RWPE2 (cell line): ENCODE results near the gene IGFLR1.

Experiments used
- ATAC-seq: fragments of 200-7000 bp; cut with Tn5 transposase; 3 replicates; pipeline ENCODE4 v1.9.1; 2021; ENCODE audit warnings: low read depth
- DNase-seq: peaks from one replicate; pipeline ENCODE4 v3.0.0-alpha.2; 2020; ENCODE audit warnings: low spot score
- H3K27ac ChIP-seq: fragments of 450-650 bp; 2 replicates; pipeline ENCODE4 v1.5.1; 2017; ENCODE audit warnings: mild to moderate bottlenecking; ENCODE audit not compliant: poor library complexity, severe bottlenecking
- H3K27me3 ChIP-seq: fragments of 250-450 bp; sonication (Bioruptor Pico); 2 replicates; pipeline ENCODE4 v1.5.1; 2021; ENCODE audit warnings: mild to moderate bottlenecking, moderate library complexity; ENCODE audit not compliant: insufficient read depth, poor library complexity, severe bottlenecking
- H3K36me3 ChIP-seq: fragments of 250-450 bp; sonication (Bioruptor Pico); 2 replicates; pipeline ENCODE4 v1.5.1; 2020; ENCODE audit warnings: low read depth, mild to moderate bottlenecking, moderate library complexity
- H3K4me1 ChIP-seq: fragments of 250-450 bp; sonication (Bioruptor Pico); 2 replicates; pipeline ENCODE4 v1.5.1; 2021; ENCODE audit warnings: mild to moderate bottlenecking, moderate library complexity; ENCODE audit not compliant: insufficient read depth, poor library complexity, severe bottlenecking
- H3K4me3 ChIP-seq: fragments of 250-450 bp; sonication (Bioruptor Pico); 2 replicates; pipeline ENCODE4 v1.5.1; 2021; ENCODE audit warnings: mild to moderate bottlenecking, moderate library complexity; ENCODE audit not compliant: severe bottlenecking
- H3K9me3 ChIP-seq: fragments of 250-450 bp; sonication (Bioruptor Pico); 2 replicates; pipeline ENCODE4 v1.5.1; 2021; ENCODE audit warnings: mild to moderate bottlenecking, moderate library complexity; ENCODE audit not compliant: severe bottlenecking
- CTCF ChIP-seq: fragments of 450-650 bp; IDR thresholded peaks from one replicate; pipeline ENCODE4 v1.5.1; 2017; ENCODE audit warnings: mild to moderate bottlenecking, moderate library complexity; ENCODE audit not compliant: poor library complexity, severe bottlenecking

The IGFLR1 gene

GRCh38 chr19:35785339-35785627, 43.0 kb upstream of the IGFLR1 start:
- Histone ChIP-seq H3K27ac (no peak overlapping the region), H3K9me3 (no peaks in the 10 kb centered on the region), H3K4me3 (no peak overlapping the region), H3K27me3 (no peaks in the 10 kb centered on the region), H3K36me3 (no peaks in the 10 kb centered on the region), H3K4me1 (no peaks in the 10 kb centered on the region)
- no peak for DNase-seq
- no peak for ATAC-seq
- no peak for TF ChIP-seq CTCF

GRCh38 chr19:35784503-35785338, 42.5 kb upstream of the IGFLR1 start:
- Histone ChIP-seq H3K27me3 (no peaks in the 10 kb centered on the region), H3K9me3 (no peaks in the 10 kb centered on the region), H3K36me3 (no peaks in the 10 kb centered on the region), H3K4me3 (no peak overlapping the region), H3K4me1 (no peaks in the 10 kb centered on the region), H3K27ac (no peak overlapping the region)
- no peak for DNase-seq
- TF ChIP-seq CTCF, result no peak
- no peak for ATAC-seq

GRCh38 chr19:35783469-35784434, 41.5 kb upstream of the IGFLR1 start:
- Histone ChIP-seq H3K27ac (no peak overlapping the region), H3K36me3 (no peaks in the 10 kb centered on the region), H3K27me3 (no peaks in the 10 kb centered on the region), H3K9me3 (no peaks in the 10 kb centered on the region), H3K4me1 (no peaks in the 10 kb centered on the region), H3K4me3 (no peak overlapping the region)
- TF ChIP-seq CTCF, result no peak
- ATAC-seq, result no peak
- no peak for DNase-seq

- Histone ChIP-seq H3K4me3 (no peak overlapping the region), H3K27ac (no peak overlapping the region), H3K36me3 (no peaks in the 10 kb centered on the region), H3K9me3 (no peaks in the 10 kb centered on the region), H3K27me3 (no peaks in the 10 kb centered on the region), H3K4me1 (no peaks in the 10 kb centered on the region)
- DNase-seq, result no peak
- ATAC-seq, result no peak
- TF ChIP-seq CTCF, result no peak
Measured at GRCh38 chr19:35782589-35782988, 40.3 kb upstream of the IGFLR1 start.
